Kidney epithelial cell (primary cell): ENCODE data around the gene UBA5. TPM values are rescaled to one million over a fixed set of nuclear protein-coding genes. Genes with fewer than 3 reads are reported as not detected.

Experiments
- DNase-seq: peaks from one replicate; pipeline ENCODE4 v3.0.0-alpha.2; 2010; ENCODE audit warnings: low read depth
- H3K27me3 ChIP-seq: 2 replicates; pipeline ENCODE4 v1.6.0; 2011; ENCODE audit warnings: low read length; ENCODE audit not compliant: control insufficient read depth, insufficient read depth
- H3K36me3 ChIP-seq: 2 replicates; pipeline ENCODE4 v1.5.1; 2011; ENCODE audit warnings: low read length; ENCODE audit not compliant: control insufficient read depth, insufficient read depth
- H3K4me3 ChIP-seq: 2 replicates; pipeline ENCODE4 v1.5.1; 2011; ENCODE audit warnings: low read depth, mild to moderate bottlenecking, control low read depth, low read length
- total RNA-seq: library from RNA; depleted of rRNA; stranded (reverse); fragments of >200 nt; gene quantifications from 2 replicates; pipeline ENCODE4 v1.2.3, GENCODE V29; 2015
- TF ChIP-seq, protein P1 (sequence below): IDR thresholded peaks from 2 replicates; pipeline ENCODE4 v1.5.1; 2011; ENCODE audit warnings: mild to moderate bottlenecking, moderate library complexity, low read length, control low read depth, inconsistent platforms; ENCODE audit not compliant: insufficient read depth, poor library complexity, severe bottlenecking

Gene UBA5
- total RNA-seq, 1 donor from 2014 or later = 37.3 TPM

DNA sequence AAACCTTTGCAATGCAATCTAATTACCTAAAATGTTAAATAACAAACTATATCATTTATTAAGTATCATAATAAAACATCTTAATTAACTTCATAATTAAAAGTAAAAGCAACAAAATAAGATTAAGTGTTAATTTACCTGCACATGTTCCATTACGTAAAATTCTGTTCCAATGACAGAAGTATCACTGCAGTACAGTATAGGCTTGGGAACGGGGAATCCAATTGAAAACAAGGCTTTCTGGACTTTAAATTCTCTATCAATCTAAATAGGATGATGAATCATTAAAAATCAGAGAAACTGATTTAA is 17.6 kb upstream of the UBA5 start:
- no peaks in the 10 kb centered on the region for H3K36me3 ChIP-seq
- no peak overlapping the region for H3K4me3 ChIP-seq
- TF ChIP-seq, protein P1, sequence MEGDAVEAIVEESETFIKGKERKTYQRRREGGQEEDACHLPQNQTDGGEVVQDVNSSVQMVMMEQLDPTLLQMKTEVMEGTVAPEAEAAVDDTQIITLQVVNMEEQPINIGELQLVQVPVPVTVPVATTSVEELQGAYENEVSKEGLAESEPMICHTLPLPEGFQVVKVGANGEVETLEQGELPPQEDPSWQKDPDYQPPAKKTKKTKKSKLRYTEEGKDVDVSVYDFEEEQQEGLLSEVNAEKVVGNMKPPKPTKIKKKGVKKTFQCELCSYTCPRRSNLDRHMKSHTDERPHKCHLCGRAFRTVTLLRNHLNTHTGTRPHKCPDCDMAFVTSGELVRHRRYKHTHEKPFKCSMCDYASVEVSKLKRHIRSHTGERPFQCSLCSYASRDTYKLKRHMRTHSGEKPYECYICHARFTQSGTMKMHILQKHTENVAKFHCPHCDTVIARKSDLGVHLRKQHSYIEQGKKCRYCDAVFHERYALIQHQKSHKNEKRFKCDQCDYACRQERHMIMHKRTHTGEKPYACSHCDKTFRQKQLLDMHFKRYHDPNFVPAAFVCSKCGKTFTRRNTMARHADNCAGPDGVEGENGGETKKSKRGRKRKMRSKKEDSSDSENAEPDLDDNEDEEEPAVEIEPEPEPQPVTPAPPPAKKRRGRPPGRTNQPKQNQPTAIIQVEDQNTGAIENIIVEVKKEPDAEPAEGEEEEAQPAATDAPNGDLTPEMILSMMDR = no peak
- H3K27me3 ChIP-seq = no peaks in the 10 kb centered on the region
- DNase-seq = no peak

DNA sequence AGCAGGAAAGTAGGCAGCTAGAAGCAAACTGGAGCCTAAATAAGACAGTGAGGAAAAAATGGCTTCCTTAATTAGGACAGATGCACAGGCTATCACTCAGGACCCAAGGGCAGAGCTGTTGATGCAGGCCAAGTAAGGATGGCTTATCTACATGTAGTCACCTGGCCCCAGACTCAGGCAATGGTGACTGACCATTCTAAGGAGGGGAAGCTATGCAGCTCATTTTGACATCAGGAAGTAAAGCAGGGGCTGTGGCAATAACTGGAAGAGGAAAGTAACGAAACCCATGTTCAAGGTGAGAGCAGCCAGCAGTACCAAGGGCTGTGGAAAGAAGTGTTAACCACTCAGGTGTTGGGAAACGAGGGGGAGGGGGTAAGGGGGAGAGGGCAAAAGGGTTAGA is 16.8 kb upstream of the UBA5 start:
- no peaks in the 10 kb centered on the region for H3K36me3 ChIP-seq
- H3K4me3 ChIP-seq = no peak overlapping the region
- H3K27me3 ChIP-seq = no peaks in the 10 kb centered on the region
- no peak for DNase-seq
- TF ChIP-seq, protein P1 = no peak

DNA sequence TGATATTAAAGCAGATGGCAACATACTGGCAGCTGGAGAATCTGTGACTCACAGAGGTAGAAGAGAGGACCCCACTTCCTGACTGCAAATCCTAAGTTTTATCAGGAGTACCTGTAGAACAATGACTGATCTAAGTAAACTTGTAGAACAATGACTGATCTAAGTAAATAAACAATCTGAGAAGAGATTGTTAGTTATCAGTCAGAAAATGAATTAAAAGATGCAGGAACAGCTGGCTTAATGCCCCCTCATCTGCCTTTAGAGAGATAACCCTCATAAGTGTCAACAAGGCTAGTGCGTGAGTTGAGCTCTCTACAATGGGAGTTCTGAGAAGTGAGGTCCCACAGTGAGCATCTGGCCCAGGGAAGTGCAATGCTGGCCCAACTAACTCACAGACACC is 15.1 kb upstream of the UBA5 start:
- no peak for DNase-seq
- H3K36me3 ChIP-seq = no peaks in the 10 kb centered on the region
- TF ChIP-seq, protein P1 = no peak
- no peak overlapping the region for H3K4me3 ChIP-seq
- no peaks in the 10 kb centered on the region for H3K27me3 ChIP-seq

DNA sequence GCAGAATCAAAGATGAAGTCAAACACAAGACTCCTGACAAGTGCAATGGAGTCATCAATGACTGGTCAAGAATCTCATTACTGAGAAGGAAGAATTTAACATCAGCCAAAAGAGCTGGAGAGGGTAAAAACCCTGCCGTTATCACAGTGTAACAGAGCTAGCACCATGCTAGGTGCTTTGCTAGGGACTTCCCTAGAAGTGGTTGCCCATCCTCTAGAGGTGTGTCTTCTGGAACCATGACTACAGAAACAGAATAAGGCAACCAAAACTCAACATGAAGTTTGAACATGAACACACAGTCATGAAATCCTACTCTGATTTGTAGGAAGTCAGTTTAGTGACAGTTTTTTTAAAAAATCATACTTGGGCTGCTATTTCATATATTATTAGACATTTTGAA is 10.0 kb upstream of the UBA5 start:
- Histone ChIP-seq H3K36me3 (no peaks in the 10 kb centered on the region), H3K4me3 (no peak overlapping the region), H3K27me3 (no peaks in the 10 kb centered on the region)
- TF ChIP-seq, protein P1 = no peak
- no peak for DNase-seq

DNA sequence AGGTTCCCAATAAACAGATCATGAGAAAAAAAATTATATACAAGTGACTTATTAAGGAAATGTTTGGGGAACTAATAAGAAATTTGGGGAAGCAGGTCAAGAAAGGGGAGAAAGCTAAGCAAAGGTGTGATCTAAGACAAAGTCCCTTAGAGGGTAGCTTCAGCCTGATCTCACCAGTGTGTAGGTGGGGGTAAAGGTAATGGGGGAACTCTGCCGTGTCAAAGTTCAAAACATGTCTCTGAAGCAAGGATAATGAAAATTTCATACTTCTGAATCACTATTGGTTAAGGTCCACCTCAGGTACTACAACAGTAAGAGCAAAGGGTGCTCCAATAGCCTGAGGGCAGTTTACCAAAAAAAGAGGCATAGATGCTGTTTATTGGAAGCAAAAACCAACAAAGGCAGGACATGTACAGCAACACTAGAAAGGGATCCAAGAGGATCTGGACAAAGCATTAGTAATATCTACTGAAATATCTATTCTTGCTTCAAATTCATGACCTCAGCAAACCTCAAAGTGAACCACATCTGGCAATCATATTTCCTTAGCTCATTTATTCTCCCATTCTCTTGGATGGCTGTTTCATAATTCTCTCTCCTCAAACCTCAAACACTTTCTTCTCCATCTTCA is 7.4 kb upstream of the UBA5 start:
- Histone ChIP-seq H3K4me3 (no peak overlapping the region), H3K36me3 (no peaks in the 10 kb centered on the region), H3K27me3 (no peaks in the 10 kb centered on the region)
- TF ChIP-seq, protein P1 = no peak
- no peak for DNase-seq

DNA sequence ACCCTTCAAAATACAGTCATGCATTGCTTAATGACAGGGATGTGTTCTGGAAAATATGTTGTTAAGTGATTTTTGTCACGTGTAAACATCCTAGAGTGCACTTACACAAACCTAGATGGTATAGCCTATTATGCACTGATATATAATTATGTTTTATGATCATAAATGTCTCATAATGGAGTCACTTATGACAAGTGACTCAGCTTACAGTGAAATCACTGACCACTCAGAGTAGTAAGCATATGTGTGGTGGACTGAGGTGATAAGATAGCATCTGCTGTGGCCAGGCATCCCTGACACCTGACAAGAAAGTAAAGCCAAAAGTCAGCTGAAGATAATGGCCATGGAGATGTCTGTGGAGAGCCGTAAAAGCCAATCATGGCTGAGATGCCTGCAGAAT is 5.9 kb upstream of the UBA5 start:
- no peak for DNase-seq
- no peaks in the 10 kb centered on the region for H3K27me3 ChIP-seq
- TF ChIP-seq, protein P1 = no peak
- H3K4me3 ChIP-seq = no peak overlapping the region
- H3K36me3 ChIP-seq = no peaks in the 10 kb centered on the region
